ENCODE results near the gene KLHL5.

DNA sequence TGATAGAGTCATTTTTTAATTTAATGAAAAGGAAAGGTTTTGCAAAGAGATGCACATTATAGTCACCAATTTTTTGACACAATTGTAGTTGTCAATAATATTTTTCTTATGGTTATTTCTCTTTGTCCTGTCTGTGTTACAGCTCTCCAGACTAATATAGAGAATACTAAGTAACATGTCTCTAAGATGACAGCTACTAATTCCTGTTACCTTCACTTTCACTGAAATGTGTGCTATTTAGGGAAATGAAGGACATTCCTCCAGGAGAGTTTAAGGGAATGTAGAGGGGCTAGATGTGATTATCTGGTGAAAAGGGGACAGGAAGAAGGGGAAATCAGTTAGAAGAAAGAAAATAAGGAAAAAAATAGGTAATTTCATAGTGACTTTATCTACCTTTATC is 1.4 kb downstream of the KLHL5 start:
- TF ChIP-seq, protein P1, sequence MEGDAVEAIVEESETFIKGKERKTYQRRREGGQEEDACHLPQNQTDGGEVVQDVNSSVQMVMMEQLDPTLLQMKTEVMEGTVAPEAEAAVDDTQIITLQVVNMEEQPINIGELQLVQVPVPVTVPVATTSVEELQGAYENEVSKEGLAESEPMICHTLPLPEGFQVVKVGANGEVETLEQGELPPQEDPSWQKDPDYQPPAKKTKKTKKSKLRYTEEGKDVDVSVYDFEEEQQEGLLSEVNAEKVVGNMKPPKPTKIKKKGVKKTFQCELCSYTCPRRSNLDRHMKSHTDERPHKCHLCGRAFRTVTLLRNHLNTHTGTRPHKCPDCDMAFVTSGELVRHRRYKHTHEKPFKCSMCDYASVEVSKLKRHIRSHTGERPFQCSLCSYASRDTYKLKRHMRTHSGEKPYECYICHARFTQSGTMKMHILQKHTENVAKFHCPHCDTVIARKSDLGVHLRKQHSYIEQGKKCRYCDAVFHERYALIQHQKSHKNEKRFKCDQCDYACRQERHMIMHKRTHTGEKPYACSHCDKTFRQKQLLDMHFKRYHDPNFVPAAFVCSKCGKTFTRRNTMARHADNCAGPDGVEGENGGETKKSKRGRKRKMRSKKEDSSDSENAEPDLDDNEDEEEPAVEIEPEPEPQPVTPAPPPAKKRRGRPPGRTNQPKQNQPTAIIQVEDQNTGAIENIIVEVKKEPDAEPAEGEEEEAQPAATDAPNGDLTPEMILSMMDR (IDR thresholded peaks at IDR 0.05): no peak
- no peak for TF ChIP-seq POLR2A (IDR thresholded peaks at IDR 0.05)
